ENCODE measurements around the gene PARP12. TPM values are rescaled to one million over a fixed set of nuclear protein-coding genes. Genes with fewer than 3 reads are reported as not detected.
"Not testable (repeated sequence)": the region's sequence is repeated elsewhere in the genome, so short reads cannot be mapped to it uniquely, and the experiment has no call there.

PARP12 gene, protein sequence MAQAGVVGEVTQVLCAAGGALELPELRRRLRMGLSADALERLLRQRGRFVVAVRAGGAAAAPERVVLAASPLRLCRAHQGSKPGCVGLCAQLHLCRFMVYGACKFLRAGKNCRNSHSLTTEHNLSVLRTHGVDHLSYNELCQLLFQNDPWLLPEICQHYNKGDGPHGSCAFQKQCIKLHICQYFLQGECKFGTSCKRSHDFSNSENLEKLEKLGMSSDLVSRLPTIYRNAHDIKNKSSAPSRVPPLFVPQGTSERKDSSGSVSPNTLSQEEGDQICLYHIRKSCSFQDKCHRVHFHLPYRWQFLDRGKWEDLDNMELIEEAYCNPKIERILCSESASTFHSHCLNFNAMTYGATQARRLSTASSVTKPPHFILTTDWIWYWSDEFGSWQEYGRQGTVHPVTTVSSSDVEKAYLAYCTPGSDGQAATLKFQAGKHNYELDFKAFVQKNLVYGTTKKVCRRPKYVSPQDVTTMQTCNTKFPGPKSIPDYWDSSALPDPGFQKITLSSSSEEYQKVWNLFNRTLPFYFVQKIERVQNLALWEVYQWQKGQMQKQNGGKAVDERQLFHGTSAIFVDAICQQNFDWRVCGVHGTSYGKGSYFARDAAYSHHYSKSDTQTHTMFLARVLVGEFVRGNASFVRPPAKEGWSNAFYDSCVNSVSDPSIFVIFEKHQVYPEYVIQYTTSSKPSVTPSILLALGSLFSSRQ
- total RNA-seq: 10 to 100 TPM; 13.6 to 18.6 (median 14.5) TPM

- Mint-ChIP-seq H3K4me1 (ENCODE audit: low read depth) (peaks cover 43% of the 10 kb centered on the region), H3K27me3 (ENCODE audit: low read depth) (no peaks in the 10 kb centered on the region), H3K4me3 (peak within 1 kb of the TSS; percentile 87)
Observed at GRCh38 chr7:140062528-140063299, at the start of gene PARP12. PARP12 (minus strand) TSS chr7:140062951; CDS start chr7:140062847, 104 bp downstream.

GRCh38 chr7:140108777-140109176 is 46.0 kb upstream of the PARP12 start:
- not testable (repeated sequence) for ATAC-seq; DNase-seq; H3K9me3 Mint-ChIP-seq; H3K4me3 Mint-ChIP-seq; H3K27me3 Mint-ChIP-seq (ENCODE audit: low read depth); H3K4me1 Mint-ChIP-seq (ENCODE audit: low read depth)
- peaks cover 48% of the 10 kb centered on the region for H3K36me3 Mint-ChIP-seq (ENCODE audit: insufficient read depth)

More at GRCh38 chr7:140062528-140063299, at the start of gene PARP12:
- ATAC-seq: peak; percentile 70 to 76
- peak; percentile 85 for DNase-seq
- Mint-ChIP-seq H3K36me3 (ENCODE audit: insufficient read depth) (peaks cover 14% of the 10 kb centered on the region), H3K9me3 (peaks cover 20% of the 10 kb centered on the region)

DNA sequence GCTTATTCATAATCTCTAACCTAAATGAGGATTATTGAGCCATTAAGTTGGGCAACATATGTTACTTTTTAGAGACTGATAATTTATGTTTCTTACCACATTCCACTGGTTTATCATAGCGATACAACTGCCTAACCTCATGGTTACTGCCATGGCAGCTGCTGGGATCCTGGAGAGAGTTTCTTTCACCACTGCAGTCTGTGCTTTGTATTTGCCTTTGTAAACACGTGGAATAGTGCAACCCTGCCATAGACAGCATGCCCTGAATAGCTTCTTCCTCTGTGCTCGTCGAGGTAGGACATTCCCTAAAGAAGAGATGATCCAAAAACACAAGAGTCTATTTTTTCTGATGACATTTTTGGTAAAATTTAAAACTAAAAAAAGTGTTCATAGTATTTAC is 33.7 kb upstream of the PARP12 start:
- Mint-ChIP-seq H3K9me3 (no peaks in the 10 kb centered on the region), H3K4me3 (no peak overlapping the region), H3K4me1 (ENCODE audit: low read depth) (no peaks in the 10 kb centered on the region), H3K27me3 (ENCODE audit: low read depth) (no peaks in the 10 kb centered on the region), H3K36me3 (ENCODE audit: insufficient read depth) (peaks cover 57% of the 10 kb centered on the region)
- DNase-seq (no peak), ATAC-seq (no peak)

- ATAC-seq (no peak), DNase-seq (no peak)
- no peak overlapping the region for H3K4me3 Mint-ChIP-seq
- H3K9me3 Mint-ChIP-seq: no peaks in the 10 kb centered on the region
- H3K27me3 Mint-ChIP-seq (ENCODE audit: low read depth): no peaks in the 10 kb centered on the region
- peaks cover 43% of the 10 kb centered on the region for H3K36me3 Mint-ChIP-seq (ENCODE audit: insufficient read depth)
- H3K4me1 Mint-ChIP-seq (ENCODE audit: low read depth): no peaks in the 10 kb centered on the region
Observed at GRCh38 chr7:140093375-140093774, 30.6 kb upstream of the PARP12 start.

DNA sequence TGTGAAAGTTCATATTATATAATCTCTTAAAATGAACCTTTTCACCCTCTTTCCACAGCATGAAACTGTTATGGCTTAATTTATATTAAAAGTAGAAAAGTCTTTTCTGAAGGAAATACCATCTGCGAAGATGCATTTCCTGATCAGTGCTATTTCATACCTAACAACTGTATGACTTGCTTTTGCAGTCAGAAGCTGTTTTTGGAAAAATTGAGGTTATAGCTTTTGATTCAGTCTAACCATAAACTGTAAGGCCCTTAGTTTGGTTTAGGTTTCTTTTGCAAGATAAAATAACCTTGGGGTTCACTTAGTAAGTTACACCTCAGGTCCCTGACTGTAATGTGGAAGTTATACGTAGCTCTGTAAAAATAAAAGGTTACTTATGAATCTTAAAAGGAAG is 22.7 kb upstream of the PARP12 start:
- Mint-ChIP-seq H3K4me1 (ENCODE audit: low read depth) (peaks cover 29% of the 10 kb centered on the region), H3K27me3 (ENCODE audit: low read depth) (no peaks in the 10 kb centered on the region), H3K4me3 (peak overlapping the region; percentile 1), H3K36me3 (ENCODE audit: insufficient read depth) (no peaks in the 10 kb centered on the region), H3K9me3 (no peaks in the 10 kb centered on the region)
- no peak for DNase-seq
- ATAC-seq: peak; percentile 37 to 42

GRCh38 chr7:140084972-140085371 is 22.2 kb upstream of the PARP12 start:
- H3K4me3 Mint-ChIP-seq: peak overlapping the region; percentile 1
- no peaks in the 10 kb centered on the region for H3K9me3 Mint-ChIP-seq

DNA sequence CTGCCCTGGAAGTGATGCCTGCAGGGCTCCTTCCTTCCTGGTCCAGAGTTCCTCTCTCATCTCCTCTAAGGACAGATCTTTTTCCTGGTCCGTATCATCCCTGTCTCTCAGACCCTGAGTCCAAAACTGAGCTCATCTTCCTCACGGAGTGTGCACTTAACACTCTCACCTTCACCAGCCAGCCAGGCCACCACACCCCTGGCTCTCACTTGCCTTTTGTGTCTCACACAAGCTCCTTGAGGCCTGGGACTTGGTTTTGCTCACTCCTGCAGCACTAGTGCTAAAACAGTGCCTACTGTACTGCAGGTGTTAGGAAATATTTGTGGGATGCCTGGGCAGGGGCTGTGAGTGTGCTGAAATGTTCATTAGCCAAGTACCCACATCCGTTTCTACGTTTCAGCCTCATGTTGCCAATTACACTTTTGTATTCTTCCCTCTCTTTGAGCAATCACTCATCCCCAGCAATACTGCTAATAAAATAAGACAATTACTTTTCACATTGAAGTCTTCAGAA is 21.4 kb upstream of the PARP12 start:
- no peaks in the 10 kb centered on the region for H3K27me3 Mint-ChIP-seq (ENCODE audit: low read depth)
- DNase-seq: no peak
- no peak overlapping the region for H3K4me3 Mint-ChIP-seq
- no peaks in the 10 kb centered on the region for H3K36me3 Mint-ChIP-seq (ENCODE audit: insufficient read depth)
- no peak for ATAC-seq
- peaks cover 29% of the 10 kb centered on the region for H3K4me1 Mint-ChIP-seq (ENCODE audit: low read depth)
- no peaks in the 10 kb centered on the region for H3K9me3 Mint-ChIP-seq

More at GRCh38 chr7:140084972-140085371, 22.2 kb upstream of the PARP12 start:
- peak; percentile 68 to 76 for ATAC-seq
- no peaks in the 10 kb centered on the region for H3K27me3 Mint-ChIP-seq (ENCODE audit: low read depth)
- no peaks in the 10 kb centered on the region for H3K36me3 Mint-ChIP-seq (ENCODE audit: insufficient read depth)
- H3K4me1 Mint-ChIP-seq (ENCODE audit: low read depth): peaks cover 29% of the 10 kb centered on the region
- peak; percentile 27 for DNase-seq

- ATAC-seq (no peak), DNase-seq (no peak)
- H3K4me1 Mint-ChIP-seq (ENCODE audit: low read depth): peaks cover 33% of the 10 kb centered on the region
- H3K9me3 Mint-ChIP-seq: no peaks in the 10 kb centered on the region
- no peak overlapping the region for H3K4me3 Mint-ChIP-seq
- H3K36me3 Mint-ChIP-seq (ENCODE audit: insufficient read depth): no peaks in the 10 kb centered on the region
- H3K27me3 Mint-ChIP-seq (ENCODE audit: low read depth): no peaks in the 10 kb centered on the region
Observed at GRCh38 chr7:140082770-140083169, 20.0 kb upstream of the PARP12 start.

DNA sequence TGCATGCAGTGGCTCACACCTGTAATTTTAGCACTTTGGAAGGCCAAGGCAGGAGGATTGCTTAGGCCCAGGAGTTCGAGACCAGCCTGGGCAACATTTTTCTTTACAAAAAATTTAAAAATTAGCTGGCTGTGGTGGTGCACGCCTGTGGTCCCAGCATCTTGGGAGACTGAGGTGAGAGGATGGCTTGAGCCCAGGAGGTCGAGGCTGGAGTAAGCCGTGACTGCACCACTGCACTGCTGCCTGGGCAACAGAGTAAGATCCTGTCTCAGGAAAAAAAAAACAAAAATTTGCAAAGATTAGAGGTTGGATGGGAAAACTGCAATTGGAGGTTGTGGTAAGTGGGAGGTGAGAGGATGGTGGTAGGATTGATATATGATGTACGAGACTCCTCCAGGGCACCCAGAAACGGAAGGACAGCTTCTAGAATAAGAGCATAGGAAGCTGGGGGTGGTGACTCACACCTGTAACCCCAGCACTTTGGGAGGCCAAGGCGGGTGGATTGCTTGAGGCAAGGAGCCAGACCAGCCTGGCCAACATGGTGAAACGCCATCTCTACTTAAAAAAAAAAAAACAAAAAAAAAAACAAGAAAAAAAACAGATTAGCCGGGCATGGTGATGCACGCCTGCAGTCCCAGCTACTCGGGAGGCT is 19.1 kb upstream of the PARP12 start:
- no peaks in the 10 kb centered on the region for H3K36me3 Mint-ChIP-seq (ENCODE audit: insufficient read depth)
- ATAC-seq (no peak), DNase-seq (no peak)
- no peak overlapping the region for H3K4me3 Mint-ChIP-seq
- H3K4me1 Mint-ChIP-seq (ENCODE audit: low read depth): peaks cover 31% of the 10 kb centered on the region
- no peaks in the 10 kb centered on the region for H3K9me3 Mint-ChIP-seq
- H3K27me3 Mint-ChIP-seq (ENCODE audit: low read depth): no peaks in the 10 kb centered on the region

- ATAC-seq: no peak
- H3K27me3 Mint-ChIP-seq (ENCODE audit: low read depth): no peaks in the 10 kb centered on the region
Observed at GRCh38 chr7:140080919-140081318, 18.2 kb upstream of the PARP12 start.

DNA sequence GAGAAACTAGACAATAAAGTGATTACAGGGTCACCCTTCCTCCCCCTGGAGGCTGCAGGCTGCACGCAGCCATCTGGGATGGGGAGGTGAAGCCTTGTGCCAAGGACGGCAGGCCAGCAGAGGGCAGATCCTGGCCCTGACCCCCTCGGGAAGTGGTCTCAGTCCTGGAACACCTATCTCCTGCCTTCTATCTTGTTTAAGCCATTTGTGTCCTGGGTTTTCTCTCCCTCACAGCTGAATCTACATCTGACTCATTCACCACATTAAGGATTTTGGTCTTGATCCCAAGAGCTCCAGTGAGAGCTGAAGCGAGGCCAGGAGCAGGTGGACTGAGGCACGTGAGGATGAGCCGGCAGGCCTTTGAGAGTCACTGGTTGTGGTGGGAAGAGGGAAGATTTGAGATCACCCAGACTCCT is 16.4 kb upstream of the PARP12 start:
- ATAC-seq (no peak), DNase-seq (no peak)
- Mint-ChIP-seq H3K36me3 (ENCODE audit: insufficient read depth) (no peaks in the 10 kb centered on the region), H3K4me1 (ENCODE audit: low read depth) (peaks cover 14% of the 10 kb centered on the region), H3K4me3 (no peak overlapping the region), H3K9me3 (no peaks in the 10 kb centered on the region), H3K27me3 (ENCODE audit: low read depth) (no peaks in the 10 kb centered on the region)

More at GRCh38 chr7:140080919-140081318, 18.2 kb upstream of the PARP12 start:
- Mint-ChIP-seq H3K4me1 (ENCODE audit: low read depth) (peaks cover 29% of the 10 kb centered on the region), H3K9me3 (no peaks in the 10 kb centered on the region), H3K4me3 (no peak overlapping the region), H3K36me3 (ENCODE audit: insufficient read depth) (no peaks in the 10 kb centered on the region)
- DNase-seq: no peak

- Mint-ChIP-seq H3K4me3 (no peak overlapping the region), H3K4me1 (ENCODE audit: low read depth) (peaks cover 7% of the 10 kb centered on the region), H3K9me3 (no peaks in the 10 kb centered on the region), H3K27me3 (ENCODE audit: low read depth) (no peaks in the 10 kb centered on the region), H3K36me3 (ENCODE audit: insufficient read depth) (no peaks in the 10 kb centered on the region)
- DNase-seq (no peak), ATAC-seq (peak in 1 of 2 donors; percentile 21)
Observed at GRCh38 chr7:140078392-140078791, 15.6 kb upstream of the PARP12 start.

GRCh38 chr7:140074780-140075179 is 12.0 kb upstream of the PARP12 start:
- Mint-ChIP-seq H3K36me3 (ENCODE audit: insufficient read depth) (no peaks in the 10 kb centered on the region), H3K4me3 (no peak overlapping the region), H3K4me1 (ENCODE audit: low read depth) (peaks cover 6% of the 10 kb centered on the region), H3K9me3 (peaks cover 4% of the 10 kb centered on the region), H3K27me3 (ENCODE audit: low read depth) (no peaks in the 10 kb centered on the region)
- no peak for DNase-seq
- no peak for ATAC-seq

GRCh38 chr7:140070546-140070945 is 7.8 kb upstream of the PARP12 start:
- ATAC-seq (no peak), DNase-seq (no peak)
- peaks cover 12% of the 10 kb centered on the region for H3K4me1 Mint-ChIP-seq (ENCODE audit: low read depth)
- H3K4me3 Mint-ChIP-seq: no peak overlapping the region
- peaks cover 32% of the 10 kb centered on the region for H3K9me3 Mint-ChIP-seq
- no peaks in the 10 kb centered on the region for H3K27me3 Mint-ChIP-seq (ENCODE audit: low read depth)
- peaks cover 12% of the 10 kb centered on the region for H3K36me3 Mint-ChIP-seq (ENCODE audit: insufficient read depth)

Measured in activated T-cell treated with anti-CD3 and anti-CD28 coated beads, Interleukin-2, amount 50 U/mL, for 4 hours (primary cell).